Measurements from ENCODE around the gene ARHGAP8. TPM values are rescaled to one million over a fixed set of nuclear protein-coding genes. Genes with fewer than 3 reads are reported as not detected.

ARHGAP8 gene
- total RNA-seq, 1 donor from 2014 or later, result 1.4 TPM

- Mint-ChIP-seq H3K27me3 (ENCODE audit: insufficient read depth) (no peaks in the 10 kb centered on the region), H3K27ac (no peak overlapping the region), H3K36me3 (ENCODE audit: low read depth) (no peaks in the 10 kb centered on the region), H3K4me3 (no peak overlapping the region), H3K4me1 (ENCODE audit: low read depth) (no peaks in the 10 kb centered on the region), H3K9me3 (no peaks in the 10 kb centered on the region)
- intact Hi-C loops (cut with micrococcal nuclease), result no loop called here
- DNase-seq (ENCODE audit: low spot score), result no peak
These were observed 130.6 kb downstream of the ARHGAP8 start for GRCh38 chr22:44883011-44883421.

- Mint-ChIP-seq H3K4me3 (no peak overlapping the region), H3K27me3 (ENCODE audit: insufficient read depth) (no peaks in the 10 kb centered on the region), H3K27ac (no peak overlapping the region), H3K9me3 (no peaks in the 10 kb centered on the region), H3K36me3 (ENCODE audit: low read depth) (no peaks in the 10 kb centered on the region), H3K4me1 (ENCODE audit: low read depth) (no peaks in the 10 kb centered on the region)
- DNase-seq (ENCODE audit: low spot score), result no peak
- intact Hi-C loops (cut with micrococcal nuclease), result no loop called here
These were observed 132.2 kb downstream of the ARHGAP8 start for GRCh38 chr22:44884562-44884961.

GRCh38 chr22:44884968-44885805, 132.8 kb downstream of the ARHGAP8 start:
- no peaks in the 10 kb centered on the region for H3K36me3 Mint-ChIP-seq (ENCODE audit: low read depth)
- H3K4me3 Mint-ChIP-seq, result no peak overlapping the region
- H3K27me3 Mint-ChIP-seq (ENCODE audit: insufficient read depth), result no peaks in the 10 kb centered on the region
- DNase-seq (ENCODE audit: low spot score), result no peak
- no peak overlapping the region for H3K27ac Mint-ChIP-seq
- intact Hi-C loops (cut with micrococcal nuclease), result no loop called here
- no peaks in the 10 kb centered on the region for H3K9me3 Mint-ChIP-seq
- no peaks in the 10 kb centered on the region for H3K4me1 Mint-ChIP-seq (ENCODE audit: low read depth)

GRCh38 chr22:44885806-44886360, 133.5 kb downstream of the ARHGAP8 start:
- no peaks in the 10 kb centered on the region for H3K4me1 Mint-ChIP-seq (ENCODE audit: low read depth)
- no peak overlapping the region for H3K27ac Mint-ChIP-seq
- intact Hi-C loops (cut with micrococcal nuclease), result no loop called here
- H3K4me3 Mint-ChIP-seq, result no peak overlapping the region
- no peaks in the 10 kb centered on the region for H3K9me3 Mint-ChIP-seq
- DNase-seq (ENCODE audit: low spot score), result no peak
- H3K27me3 Mint-ChIP-seq (ENCODE audit: insufficient read depth), result no peaks in the 10 kb centered on the region
- no peaks in the 10 kb centered on the region for H3K36me3 Mint-ChIP-seq (ENCODE audit: low read depth)

- no peak for DNase-seq (ENCODE audit: low spot score)
- no peak overlapping the region for H3K4me3 Mint-ChIP-seq
- H3K36me3 Mint-ChIP-seq (ENCODE audit: low read depth), result no peaks in the 10 kb centered on the region
- no peaks in the 10 kb centered on the region for H3K4me1 Mint-ChIP-seq (ENCODE audit: low read depth)
- H3K9me3 Mint-ChIP-seq, result no peaks in the 10 kb centered on the region
- H3K27ac Mint-ChIP-seq, result no peak overlapping the region
- intact Hi-C loops (cut with micrococcal nuclease), result no loop called here
- H3K27me3 Mint-ChIP-seq (ENCODE audit: insufficient read depth), result no peaks in the 10 kb centered on the region
These were observed 135.6 kb downstream of the ARHGAP8 start for GRCh38 chr22:44887941-44888366.

GRCh38 chr22:44888491-44889254, 136.3 kb downstream of the ARHGAP8 start:
- H3K36me3 Mint-ChIP-seq (ENCODE audit: low read depth), result no peaks in the 10 kb centered on the region

GRCh38 chr22:44889255-44889878, 137.0 kb downstream of the ARHGAP8 start:
- no peaks in the 10 kb centered on the region for H3K36me3 Mint-ChIP-seq (ENCODE audit: low read depth)
- H3K9me3 Mint-ChIP-seq, result no peaks in the 10 kb centered on the region
- intact Hi-C loops (cut with micrococcal nuclease), result no loop called here
- no peak for DNase-seq (ENCODE audit: low spot score)
- H3K4me1 Mint-ChIP-seq (ENCODE audit: low read depth), result no peaks in the 10 kb centered on the region
- no peaks in the 10 kb centered on the region for H3K27me3 Mint-ChIP-seq (ENCODE audit: insufficient read depth)
- no peak overlapping the region for H3K27ac Mint-ChIP-seq
- no peak overlapping the region for H3K4me3 Mint-ChIP-seq

More at GRCh38 chr22:44888491-44889254, 136.3 kb downstream of the ARHGAP8 start:
- intact Hi-C loops (cut with micrococcal nuclease), result no loop called here
- no peak overlapping the region for H3K27ac Mint-ChIP-seq
- H3K4me1 Mint-ChIP-seq (ENCODE audit: low read depth), result no peaks in the 10 kb centered on the region
- DNase-seq (ENCODE audit: low spot score), result no peak
- H3K9me3 Mint-ChIP-seq, result no peaks in the 10 kb centered on the region
- H3K4me3 Mint-ChIP-seq, result no peak overlapping the region
- no peaks in the 10 kb centered on the region for H3K27me3 Mint-ChIP-seq (ENCODE audit: insufficient read depth)

- no peaks in the 10 kb centered on the region for H3K36me3 Mint-ChIP-seq (ENCODE audit: low read depth)
- no peaks in the 10 kb centered on the region for H3K9me3 Mint-ChIP-seq
- no peak overlapping the region for H3K27ac Mint-ChIP-seq
- no peaks in the 10 kb centered on the region for H3K27me3 Mint-ChIP-seq (ENCODE audit: insufficient read depth)
- H3K4me3 Mint-ChIP-seq, result no peak overlapping the region
- DNase-seq (ENCODE audit: low spot score), result no peak
- no peaks in the 10 kb centered on the region for H3K4me1 Mint-ChIP-seq (ENCODE audit: low read depth)
- intact Hi-C loops (cut with micrococcal nuclease), result no loop called here
These were observed 138.3 kb downstream of the ARHGAP8 start for GRCh38 chr22:44890416-44891292.

- Mint-ChIP-seq H3K36me3 (ENCODE audit: low read depth) (no peaks in the 10 kb centered on the region), H3K27ac (no peak overlapping the region), H3K4me1 (ENCODE audit: low read depth) (no peaks in the 10 kb centered on the region), H3K9me3 (no peaks in the 10 kb centered on the region), H3K27me3 (ENCODE audit: insufficient read depth) (no peaks in the 10 kb centered on the region), H3K4me3 (no peak overlapping the region)
- DNase-seq (ENCODE audit: low spot score), result no peak
- intact Hi-C loops (cut with micrococcal nuclease), result no loop called here
These were observed 138.9 kb downstream of the ARHGAP8 start for GRCh38 chr22:44891293-44891747.

GRCh38 chr22:44891791-44892190, 139.4 kb downstream of the ARHGAP8 start:
- H3K27ac Mint-ChIP-seq, result no peak overlapping the region

GRCh38 chr22:44892243-44892642, 139.9 kb downstream of the ARHGAP8 start:
- H3K9me3 Mint-ChIP-seq, result no peaks in the 10 kb centered on the region
- no peak for DNase-seq (ENCODE audit: low spot score)
- no peaks in the 10 kb centered on the region for H3K36me3 Mint-ChIP-seq (ENCODE audit: low read depth)
- intact Hi-C loops (cut with micrococcal nuclease), result no loop called here
- H3K4me1 Mint-ChIP-seq (ENCODE audit: low read depth), result no peaks in the 10 kb centered on the region
- H3K27me3 Mint-ChIP-seq (ENCODE audit: insufficient read depth), result no peaks in the 10 kb centered on the region
- H3K27ac Mint-ChIP-seq, result no peak overlapping the region
- H3K4me3 Mint-ChIP-seq, result no peak overlapping the region

More at GRCh38 chr22:44891791-44892190, 139.4 kb downstream of the ARHGAP8 start:
- Mint-ChIP-seq H3K4me3 (no peak overlapping the region), H3K27me3 (ENCODE audit: insufficient read depth) (no peaks in the 10 kb centered on the region), H3K9me3 (no peaks in the 10 kb centered on the region), H3K36me3 (ENCODE audit: low read depth) (no peaks in the 10 kb centered on the region), H3K4me1 (ENCODE audit: low read depth) (no peaks in the 10 kb centered on the region)
- DNase-seq (ENCODE audit: low spot score), result no peak
- intact Hi-C loops (cut with micrococcal nuclease), result no loop called here
